Thoracic aorta (tissue), 2 donors: ENCODE results near the gene TRIM37. TPM values are rescaled to one million over a fixed set of nuclear protein-coding genes. Genes with fewer than 3 reads are reported as not detected.
"Not testable (repeated sequence)": the region's sequence is repeated elsewhere in the genome, so short reads cannot be mapped to it uniquely, and the experiment has no call there.

Experiments used
- ATAC-seq: fragments of 150-250 bp; one replicate; pipeline ENCODE4 v1.8.0; 2017; ENCODE audit warnings: low read depth; ENCODE audit not compliant: insufficient number of reproducible peaks, low FRiP score
- DNase-seq: peaks from one replicate; pipeline ENCODE4 v3.0.0-alpha.2; 2020; ENCODE audit warnings: low spot score
- H3K27ac ChIP-seq, 2 donors: fragments of 200-600 bp; sonication (generic); 1 replicate in 1 of 2; 2 replicates in 1 of 2; pipeline ENCODE4 v1.5.1; 2016; ENCODE audit warnings: mild to moderate bottlenecking in 2 of 2, moderate library complexity in 2 of 2
- H3K27me3 ChIP-seq: fragments of 200-600 bp; sonication (generic); replicated peaks from 2 replicates; pipeline ENCODE4 v1.6.0; 2016; ENCODE audit warnings: mild to moderate bottlenecking; ENCODE audit not compliant: insufficient read depth
- H3K36me3 ChIP-seq: fragments of 200-600 bp; sonication (generic); one replicate; pipeline ENCODE4 v1.5.1; 2016
- H3K4me1 ChIP-seq, 2 donors: fragments of 200-600 bp; sonication (generic); 1 replicate in 1 of 2; 2 replicates in 1 of 2; pipeline versions ENCODE4 v1.5.1 to v1.6.0; 2016; ENCODE audit warnings: low read depth in 2 of 2, mild to moderate bottlenecking in 1 of 2; ENCODE audit not compliant: control insufficient read depth in 1 of 2
- H3K4me3 ChIP-seq: fragments of 200-600 bp; sonication (generic); 2 replicates; pipeline ENCODE4 v1.5.1; 2016; ENCODE audit warnings: mild to moderate bottlenecking
- H3K9me3 ChIP-seq: fragments of 200-600 bp; sonication (generic); 2 replicates; pipeline ENCODE4 v1.5.1; 2016
- CTCF ChIP-seq: fragments of 200-600 bp; sonication (generic); IDR thresholded peaks from one replicate; pipeline ENCODE4 v1.5.1; 2019; ENCODE audit warnings: antibody characterized with exemption
- total RNA-seq, 2 donors: library from RNA; depleted of rRNA; stranded (reverse); fragments of >200 nt; gene quantifications; one replicate each; pipeline versions ENCODE4 v1.1.0 to v1.2.3, GENCODE V29; 2016

The TRIM37 gene
- total RNA-seq, 2 donors from 2014 or later = 17.9 to 26.5 TPM

GRCh38 chr17:58956997-58957724 is 149.5 kb downstream of the TRIM37 start:
- Histone ChIP-seq H3K27me3 (no peaks in the 10 kb centered on the region), H3K4me1 (no peaks in the 10 kb centered on the region), H3K36me3 (no peaks in the 10 kb centered on the region), H3K9me3 (no peaks in the 10 kb centered on the region), H3K4me3 (no peak overlapping the region), H3K27ac (no peak overlapping the region)
- DNase-seq (no peak), ATAC-seq (no peak)
- no peak for TF ChIP-seq CTCF

- H3K4me3 ChIP-seq, H3K4me1 ChIP-seq, DNase-seq, H3K27ac ChIP-seq, H3K36me3 ChIP-seq, ATAC-seq, H3K27me3 ChIP-seq: not testable (repeated sequence)
- peaks cover 14% of the 10 kb centered on the region for H3K9me3 ChIP-seq
Measured at GRCh38 chr17:58954358-58954757, 152.3 kb downstream of the TRIM37 start.

- TF ChIP-seq CTCF = no peak
- Histone ChIP-seq H3K4me3 (no peak overlapping the region), H3K4me1 (no peaks in the 10 kb centered on the region), H3K36me3 (no peaks in the 10 kb centered on the region), H3K9me3 (peaks cover 14% of the 10 kb centered on the region), H3K27ac (no peak overlapping the region), H3K27me3 (no peaks in the 10 kb centered on the region)
- ATAC-seq (no peak), DNase-seq (no peak)
Measured at GRCh38 chr17:58947824-58948223, 158.9 kb downstream of the TRIM37 start.

GRCh38 chr17:58947411-58947810 is 159.3 kb downstream of the TRIM37 start:
- TF ChIP-seq CTCF = no peak
- no peaks in the 10 kb centered on the region for H3K4me1 ChIP-seq
- no peak for ATAC-seq

GRCh38 chr17:58944166-58944565 is 162.5 kb downstream of the TRIM37 start:
- DNase-seq (no peak), ATAC-seq (no peak)
- H3K4me1 ChIP-seq = no peaks in the 10 kb centered on the region
- H3K27ac ChIP-seq = no peak overlapping the region
- H3K4me3 ChIP-seq = no peak overlapping the region
- no peaks in the 10 kb centered on the region for H3K27me3 ChIP-seq
- TF ChIP-seq CTCF = no peak
- no peaks in the 10 kb centered on the region for H3K9me3 ChIP-seq
- no peaks in the 10 kb centered on the region for H3K36me3 ChIP-seq

More at GRCh38 chr17:58947411-58947810, 159.3 kb downstream of the TRIM37 start:
- H3K27ac ChIP-seq = no peak overlapping the region
- H3K4me3 ChIP-seq = no peak overlapping the region
- no peaks in the 10 kb centered on the region for H3K27me3 ChIP-seq
- DNase-seq = no peak
- no peaks in the 10 kb centered on the region for H3K36me3 ChIP-seq
- H3K9me3 ChIP-seq = peaks cover 14% of the 10 kb centered on the region

- Histone ChIP-seq H3K36me3 (no peaks in the 10 kb centered on the region), H3K27ac (no peak overlapping the region), H3K4me1 (no peaks in the 10 kb centered on the region), H3K9me3 (no peaks in the 10 kb centered on the region), H3K4me3 (no peak overlapping the region), H3K27me3 (no peaks in the 10 kb centered on the region)
- no peak for TF ChIP-seq CTCF
- no peak for DNase-seq
- no peak for ATAC-seq
Measured at GRCh38 chr17:58936295-58936694, 170.4 kb downstream of the TRIM37 start.
